Hematopoietic multipotent progenitor cell treated with erythropoietin and hydrocortisone succinate and interleukin-3 and kit ligand, for 15 days (in vitro differentiated cells): Measurements from ENCODE around the gene TAOK1.

ENCODE experiments used
- DNase-seq: peaks from one replicate; pipeline ENCODE4 v3.0.0-alpha.2; 2015; ENCODE audit warnings: low spot score

Gene TAOK1

DNA sequence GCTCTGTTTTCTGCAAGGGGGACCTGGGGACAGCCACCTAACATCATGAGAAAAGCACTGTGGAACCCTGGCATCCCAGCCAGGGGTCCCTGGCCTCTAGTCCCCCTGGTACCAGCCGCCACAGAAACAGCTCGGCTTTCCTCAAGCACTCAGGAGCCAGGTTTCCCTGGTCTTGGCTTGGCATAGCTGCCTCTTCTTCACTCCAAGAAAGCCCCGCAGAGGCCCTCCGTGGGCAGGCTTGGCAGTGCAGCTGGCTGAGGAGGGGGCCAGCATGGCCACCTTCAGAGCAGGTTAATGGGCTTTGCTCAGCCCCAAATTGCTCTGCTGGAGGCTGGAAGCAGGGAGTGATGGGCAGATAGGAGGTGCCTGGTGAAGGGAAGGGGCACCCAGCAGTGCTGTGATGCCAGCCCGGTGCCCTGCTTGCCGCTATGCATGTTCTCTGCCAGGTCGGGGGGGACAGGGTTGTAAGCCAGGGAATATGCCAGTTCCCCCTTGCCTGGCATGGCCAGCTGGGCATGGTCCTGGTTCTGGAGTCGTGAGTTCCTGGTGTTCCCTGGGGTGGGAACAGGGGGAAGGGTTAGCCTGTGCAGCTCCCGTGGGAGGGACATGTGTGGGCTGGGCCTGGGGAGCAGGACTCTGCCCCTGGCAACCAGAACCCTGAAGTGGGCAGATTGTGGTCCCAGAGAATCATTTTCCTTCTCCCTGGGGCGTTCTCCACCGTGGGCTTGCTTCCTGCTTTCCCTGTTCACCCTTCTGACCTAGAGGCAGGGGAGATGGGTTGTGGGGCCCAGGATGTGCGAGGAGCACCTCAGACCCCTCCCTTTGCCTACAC lies 206.0 kb downstream of the TAOK1 start:
- no peak for DNase-seq

DNA sequence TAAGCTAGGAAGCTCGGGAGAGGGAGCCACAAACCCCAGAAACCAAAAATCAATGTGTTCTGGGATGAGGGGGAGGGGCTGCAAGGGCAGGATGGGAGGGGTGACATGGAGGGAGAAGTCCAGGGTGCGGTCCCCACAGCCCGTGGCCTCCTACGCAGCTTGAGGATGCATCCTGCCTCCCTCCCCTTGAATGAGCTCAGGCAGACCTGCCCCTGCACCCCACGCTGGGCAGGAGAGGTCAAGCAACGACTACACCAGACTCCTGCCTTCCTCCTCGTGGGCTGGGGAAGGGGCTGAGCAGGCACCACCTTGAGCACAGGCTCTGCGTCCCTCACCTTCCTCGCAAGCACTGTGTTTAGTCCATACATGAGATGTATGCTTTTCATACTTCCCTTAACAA lies 206.6 kb downstream of the TAOK1 start:
- no peak for DNase-seq

DNA sequence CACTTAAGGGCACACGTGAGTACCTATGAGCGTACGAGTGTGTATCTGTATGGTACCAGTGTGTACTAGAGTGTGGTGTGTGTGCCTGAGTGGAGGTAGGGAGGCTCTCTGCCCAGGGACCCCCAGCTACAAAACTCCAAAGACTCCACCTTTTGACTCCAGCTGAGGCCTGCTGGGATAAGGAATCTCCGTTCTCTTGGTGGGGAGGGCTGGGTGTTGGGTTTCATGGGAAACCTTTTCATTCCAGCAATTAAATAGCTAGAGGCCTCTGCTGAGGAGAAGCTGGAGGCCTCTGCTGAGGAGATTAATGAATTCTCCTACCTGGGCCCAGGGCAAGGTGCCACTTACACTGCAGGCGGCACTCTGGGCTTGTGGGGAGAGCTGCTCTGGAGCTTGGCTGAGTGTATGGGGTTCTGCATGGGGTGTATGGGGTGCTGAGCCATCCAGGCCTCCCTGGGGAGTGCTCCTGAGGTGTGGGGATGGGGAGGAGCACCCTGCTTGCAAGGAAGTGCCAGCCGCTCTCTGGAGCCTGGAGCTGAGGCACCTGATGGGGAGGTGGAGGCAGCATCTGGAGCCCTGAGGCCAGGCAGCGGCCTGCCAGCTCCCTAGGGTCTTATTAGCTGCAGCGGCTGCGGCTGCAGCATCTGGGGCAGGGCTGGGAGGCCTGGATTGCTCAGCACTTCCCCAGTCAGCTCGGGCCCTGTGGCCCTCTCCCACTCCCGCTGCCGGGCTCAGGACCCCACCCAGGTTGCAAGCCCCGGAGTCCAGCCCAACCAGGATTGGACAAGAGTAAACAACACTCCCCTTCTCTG lies 207.4 kb downstream of the TAOK1 start:
- no peak for DNase-seq
